ENCODE results near the gene WNK3. TPM values are rescaled to one million over a fixed set of nuclear protein-coding genes. Genes with fewer than 3 reads are reported as not detected.

The WNK3 gene
- total and polyA plus RNA-seq, 10 of the 15 experiments (the other 5 are each of a cell fraction or from before 2014, with no cell fraction given) = 0.02 to 0.15 (median 0.03) TPM; not detected in 1

DNA sequence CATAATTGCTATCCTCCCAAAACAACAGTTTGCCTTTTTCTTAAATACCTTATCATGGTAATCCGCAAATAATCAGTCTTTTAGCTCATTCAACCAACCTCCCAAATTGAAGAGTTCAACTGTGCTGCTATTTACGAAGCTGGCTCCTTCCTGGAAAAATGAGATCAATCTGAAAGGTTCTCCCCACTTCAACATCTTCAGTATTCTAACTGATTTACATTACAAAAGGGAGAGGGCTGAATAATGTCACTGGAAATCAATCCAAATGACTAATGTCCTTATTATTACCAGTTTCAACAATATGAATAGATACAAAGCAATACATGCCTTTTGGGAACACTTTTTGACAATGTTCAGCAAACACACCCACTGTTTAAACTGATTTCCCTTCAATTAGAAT lies 86.2 kb downstream of the WNK3 start:
- no peak overlapping the region for H3K27ac ChIP-seq (ENCODE audit: control insufficient read depth, insufficient read depth)
- FAIRE-seq = no peak
- H3K36me3 ChIP-seq (ENCODE audit: control insufficient read depth in 2 of 2, insufficient read depth in 2 of 2, low read length in 1 of 2) = no peaks in the 10 kb centered on the region
- CTCF ChIA-PET = interaction anchor here (0.8 kb wide), 1 partner anchor 12 kb away, joined by 3 read pairs; no protein-coding TSS in a partner anchor
- H3K4me2 ChIP-seq (ENCODE audit: control insufficient read depth, insufficient read depth) = no peak overlapping the region
- 41% methylated on average over 2 of the region's 2 CpGs for WGBS (ENCODE audit: insufficient coverage, insufficient replicate concordance, low lambda C conversion rate, missing lambda C conversion rate)
- intact Hi-C loops (cut with micrococcal nuclease; ENCODE audit: unreplicated experiment) = no loop called here
- SMC1A ChIA-PET (ENCODE audit: uncharacterized antibody, unreplicated experiment) = no interaction called here
- H3K4me3 ChIP-seq = no peak overlapping the region
- H3K4me1 ChIP-seq (ENCODE audit: control insufficient read depth, insufficient read depth, low read length) = no peaks in the 10 kb centered on the region
- no peaks in the 10 kb centered on the region for H3K9me3 ChIP-seq (replicated peaks; ENCODE audit: control insufficient read depth, insufficient read depth, low read length)
- no peak for ATAC-seq
- no peak overlapping the region for H3K9ac ChIP-seq (ENCODE audit: control insufficient read depth, insufficient read depth, low read length)
- H3K27me3 ChIP-seq (replicated peaks in 1 of 2; ENCODE audit: control insufficient read depth in 2 of 2, insufficient read depth in 2 of 2, low read length in 1 of 2) = no peaks in the 10 kb centered on the region
- H4K20me1 ChIP-seq (ENCODE audit: control insufficient read depth, insufficient read depth) = no peaks in the 10 kb centered on the region
- DNase-seq (ENCODE audit: low read depth, low spot score) = no peak
- H2AFZ ChIP-seq (ENCODE audit: control insufficient read depth, low read depth, low read length) = no peak overlapping the region
- no peaks in the 10 kb centered on the region for H3K79me2 ChIP-seq (ENCODE audit: control insufficient read depth, insufficient read depth, low read length)
- TF ChIP-seq TCF7 (IDR thresholded peaks at IDR 0.05; ENCODE audit: borderline replicate concordance) = no peak
- TF ChIP-seq, protein P1, sequence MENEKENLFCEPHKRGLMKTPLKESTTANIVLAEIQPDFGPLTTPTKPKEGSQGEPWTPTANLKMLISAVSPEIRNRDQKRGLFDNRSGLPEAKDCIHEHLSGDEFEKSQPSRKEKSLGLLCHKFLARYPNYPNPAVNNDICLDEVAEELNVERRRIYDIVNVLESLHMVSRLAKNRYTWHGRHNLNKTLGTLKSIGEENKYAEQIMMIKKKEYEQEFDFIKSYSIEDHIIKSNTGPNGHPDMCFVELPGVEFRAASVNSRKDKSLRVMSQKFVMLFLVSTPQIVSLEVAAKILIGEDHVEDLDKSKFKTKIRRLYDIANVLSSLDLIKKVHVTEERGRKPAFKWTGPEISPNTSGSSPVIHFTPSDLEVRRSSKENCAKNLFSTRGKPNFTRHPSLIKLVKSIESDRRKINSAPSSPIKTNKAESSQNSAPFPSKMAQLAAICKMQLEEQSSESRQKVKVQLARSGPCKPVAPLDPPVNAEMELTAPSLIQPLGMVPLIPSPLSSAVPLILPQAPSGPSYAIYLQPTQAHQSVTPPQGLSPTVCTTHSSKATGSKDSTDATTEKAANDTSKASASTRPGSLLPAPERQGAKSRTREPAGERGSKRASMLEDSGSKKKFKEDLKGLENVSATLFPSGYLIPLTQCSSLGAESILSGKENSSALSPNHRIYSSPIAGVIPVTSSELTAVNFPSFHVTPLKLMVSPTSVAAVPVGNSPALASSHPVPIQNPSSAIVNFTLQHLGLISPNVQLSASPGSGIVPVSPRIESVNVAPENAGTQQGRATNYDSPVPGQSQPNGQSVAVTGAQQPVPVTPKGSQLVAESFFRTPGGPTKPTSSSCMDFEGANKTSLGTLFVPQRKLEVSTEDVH (IDR thresholded peaks at IDR 0.05; ENCODE audit: low read depth, partially characterized antibody) = no peak
- in situ Hi-C loops (cut with MboI) = no loop called here
- POLR2A ChIA-PET = no interaction called here
- RAD21 ChIA-PET (ENCODE audit: unreplicated experiment) = no interaction called here
- no TSS peak for BruUV-seq (replicated peaks)

DNA sequence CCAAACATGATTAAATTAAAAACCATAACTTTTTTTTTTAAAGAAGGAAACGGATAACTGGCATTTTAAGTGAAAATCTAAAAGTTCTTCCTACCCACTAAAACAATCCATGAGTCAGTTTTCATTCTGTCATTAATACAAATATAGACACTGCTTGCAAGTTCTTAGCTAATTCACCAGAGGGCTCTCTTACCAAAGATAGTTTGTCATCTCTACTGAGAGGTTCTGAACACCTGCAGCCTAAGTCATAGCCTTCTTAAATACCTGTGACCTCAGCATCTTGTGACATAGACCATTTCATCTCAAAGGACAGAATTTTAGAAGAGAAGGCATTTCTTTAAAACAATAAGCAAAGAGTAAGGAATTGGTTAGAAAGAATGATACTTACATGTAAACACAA lies 109.5 kb downstream of the WNK3 start:
- Histone ChIP-seq H2AFZ (ENCODE audit: control insufficient read depth, low read depth, low read length) (no peak overlapping the region), H4K20me1 (ENCODE audit: control insufficient read depth, insufficient read depth) (no peaks in the 10 kb centered on the region), H3K36me3 (ENCODE audit: control insufficient read depth in 2 of 2, insufficient read depth in 2 of 2, low read length in 1 of 2) (no peaks in the 10 kb centered on the region), H3K27me3 (replicated peaks in 1 of 2; ENCODE audit: control insufficient read depth in 2 of 2, insufficient read depth in 2 of 2, low read length in 1 of 2) (no peaks in the 10 kb centered on the region; a peak in 1 of 4 replicates), H3K9me3 (replicated peaks; ENCODE audit: control insufficient read depth, insufficient read depth, low read length) (no peaks in the 10 kb centered on the region), H3K79me2 (ENCODE audit: control insufficient read depth, insufficient read depth, low read length) (no peaks in the 10 kb centered on the region), H3K27ac (ENCODE audit: control insufficient read depth, insufficient read depth) (no peak overlapping the region), H3K4me2 (ENCODE audit: control insufficient read depth, insufficient read depth) (no peak overlapping the region), H3K4me3 (no peak overlapping the region), H3K9ac (ENCODE audit: control insufficient read depth, insufficient read depth, low read length) (no peak overlapping the region), H3K4me1 (ENCODE audit: control insufficient read depth, insufficient read depth, low read length) (no peaks in the 10 kb centered on the region)
- RAD21 ChIA-PET (ENCODE audit: unreplicated experiment) = no interaction called here
- in situ Hi-C loops (cut with MboI) (no loop called here), intact Hi-C loops (cut with micrococcal nuclease; ENCODE audit: unreplicated experiment) (no loop called here)
- 0% methylated on average over 1 of the region's 1 CpG for WGBS (ENCODE audit: insufficient coverage, insufficient replicate concordance, low lambda C conversion rate, missing lambda C conversion rate)
- DNase-seq (ENCODE audit: low read depth, low spot score) = no peak
- POLR2A ChIA-PET = no interaction called here
- CTCF ChIA-PET = interaction anchor here (0.7 kb wide), 2 partner anchors 652 to 980 kb away, joined by 3 to 4 read pairs; no protein-coding TSS in a partner anchor
- ATAC-seq = peak; percentile 60
- TF ChIP-seq RAD21 (IDR thresholded peaks at IDR 0.05; ENCODE audit: insufficient read depth, low read depth, low read length) (peak; percentile 50), SMC3 (IDR thresholded peaks at IDR 0.05; ENCODE audit: borderline replicate concordance, low read length) (peak; percentile 56; the same call in 1 of the 2 replicates), CREB1 (IDR thresholded peaks at IDR 0.05; ENCODE audit: low read depth) (no peak), POLR2A (IDR thresholded peaks at IDR 0.05; ENCODE audit: low read depth, low read length) (no peak)
- TF ChIP-seq, protein P2, sequence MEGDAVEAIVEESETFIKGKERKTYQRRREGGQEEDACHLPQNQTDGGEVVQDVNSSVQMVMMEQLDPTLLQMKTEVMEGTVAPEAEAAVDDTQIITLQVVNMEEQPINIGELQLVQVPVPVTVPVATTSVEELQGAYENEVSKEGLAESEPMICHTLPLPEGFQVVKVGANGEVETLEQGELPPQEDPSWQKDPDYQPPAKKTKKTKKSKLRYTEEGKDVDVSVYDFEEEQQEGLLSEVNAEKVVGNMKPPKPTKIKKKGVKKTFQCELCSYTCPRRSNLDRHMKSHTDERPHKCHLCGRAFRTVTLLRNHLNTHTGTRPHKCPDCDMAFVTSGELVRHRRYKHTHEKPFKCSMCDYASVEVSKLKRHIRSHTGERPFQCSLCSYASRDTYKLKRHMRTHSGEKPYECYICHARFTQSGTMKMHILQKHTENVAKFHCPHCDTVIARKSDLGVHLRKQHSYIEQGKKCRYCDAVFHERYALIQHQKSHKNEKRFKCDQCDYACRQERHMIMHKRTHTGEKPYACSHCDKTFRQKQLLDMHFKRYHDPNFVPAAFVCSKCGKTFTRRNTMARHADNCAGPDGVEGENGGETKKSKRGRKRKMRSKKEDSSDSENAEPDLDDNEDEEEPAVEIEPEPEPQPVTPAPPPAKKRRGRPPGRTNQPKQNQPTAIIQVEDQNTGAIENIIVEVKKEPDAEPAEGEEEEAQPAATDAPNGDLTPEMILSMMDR (IDR thresholded peaks at IDR 0.05 in 2 of 3, conservative IDR thresholded peaks at IDR 0.05 in 1 of 3; ENCODE audit: control insufficient read depth in 2 of 3, extremely low read depth in 1 of 3, insufficient read depth in 1 of 3, low read depth in 3 of 3, low read length in 3 of 3) = peak; percentile 16 to 43 (median 23); a peak in 2 of 6 replicates
- TF ChIP-seq, protein P3, sequence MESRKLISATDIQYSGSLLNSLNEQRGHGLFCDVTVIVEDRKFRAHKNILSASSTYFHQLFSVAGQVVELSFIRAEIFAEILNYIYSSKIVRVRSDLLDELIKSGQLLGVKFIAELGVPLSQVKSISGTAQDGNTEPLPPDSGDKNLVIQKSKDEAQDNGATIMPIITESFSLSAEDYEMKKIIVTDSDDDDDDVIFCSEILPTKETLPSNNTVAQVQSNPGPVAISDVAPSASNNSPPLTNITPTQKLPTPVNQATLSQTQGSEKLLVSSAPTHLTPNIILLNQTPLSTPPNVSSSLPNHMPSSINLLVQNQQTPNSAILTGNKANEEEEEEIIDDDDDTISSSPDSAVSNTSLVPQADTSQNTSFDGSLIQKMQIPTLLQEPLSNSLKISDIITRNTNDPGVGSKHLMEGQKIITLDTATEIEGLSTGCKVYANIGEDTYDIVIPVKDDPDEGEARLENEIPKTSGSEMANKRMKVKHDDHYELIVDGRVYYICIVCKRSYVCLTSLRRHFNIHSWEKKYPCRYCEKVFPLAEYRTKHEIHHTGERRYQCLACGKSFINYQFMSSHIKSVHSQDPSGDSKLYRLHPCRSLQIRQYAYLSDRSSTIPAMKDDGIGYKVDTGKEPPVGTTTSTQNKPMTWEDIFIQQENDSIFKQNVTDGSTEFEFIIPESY (IDR thresholded peaks at IDR 0.05) = no peak
- SMC1A ChIA-PET (ENCODE audit: uncharacterized antibody, unreplicated experiment) = interaction anchor here (0.7 to 1.4 kb wide), 4 partner anchors 12 to 1129 kb away, joined by 3 read pairs; no protein-coding TSS in a partner anchor
- BruUV-seq (replicated peaks) = no TSS peak
- no peak for FAIRE-seq

Data from GM12878 (cell line).